GF-D8 (cell line): ENCODE data around the gene TSPOAP1.

Experiments used
- DNase-seq: peaks from one replicate; lab custom pipeline; 2025; lab: John Stamatoyannopoulos, UW

The TSPOAP1 gene

GRCh38 chr17:58318065-58318481 lies 10.5 kb downstream of the TSPOAP1 start:
- DNase-seq: no peak

GRCh38 chr17:58317421-58318064 lies 11.1 kb downstream of the TSPOAP1 start:
- DNase-seq: no peak

GRCh38 chr17:58316260-58316960 lies 12.2 kb downstream of the TSPOAP1 start:
- DNase-seq: no peak

GRCh38 chr17:58315750-58316149 lies 12.8 kb downstream of the TSPOAP1 start:
- DNase-seq: no peak

GRCh38 chr17:58315281-58315711 lies 13.3 kb downstream of the TSPOAP1 start:
- DNase-seq: no peak

GRCh38 chr17:58314706-58315015 lies 13.9 kb downstream of the TSPOAP1 start:
- no peak for DNase-seq

- DNase-seq: no peak
These were observed 14.5 kb downstream of the TSPOAP1 start for GRCh38 chr17:58313815-58314705.

- DNase-seq: no peak
These were observed 15.8 kb downstream of the TSPOAP1 start for GRCh38 chr17:58312829-58313228.

- DNase-seq: no peak
These were observed 16.5 kb downstream of the TSPOAP1 start for GRCh38 chr17:58312021-58312630.

GRCh38 chr17:58311429-58311894 lies 17.1 kb downstream of the TSPOAP1 start:
- DNase-seq: no peak

- no peak for DNase-seq
These were observed 17.8 kb downstream of the TSPOAP1 start for GRCh38 chr17:58310511-58311428.

- DNase-seq: no peak
These were observed 18.7 kb downstream of the TSPOAP1 start for GRCh38 chr17:58309918-58310259.

- DNase-seq: no peak
These were observed 19.3 kb downstream of the TSPOAP1 start for GRCh38 chr17:58308985-58309917.

- DNase-seq: no peak
These were observed 20.2 kb downstream of the TSPOAP1 start for GRCh38 chr17:58308173-58308984.

- DNase-seq: no peak
These were observed 21.0 kb downstream of the TSPOAP1 start for GRCh38 chr17:58307468-58308172.

- DNase-seq: no peak
These were observed 22.3 kb downstream of the TSPOAP1 start for GRCh38 chr17:58306131-58306951.

- no peak for DNase-seq
These were observed 23.0 kb downstream of the TSPOAP1 start for GRCh38 chr17:58305626-58306025.
